HL-60 (cell line): ENCODE data around the gene HSD17B1.

Source experiments
- CTCF ChIP-seq: IDR thresholded peaks from one replicate; pipeline ENCODE4 v1.5.1; 2011; ENCODE audit warnings: low read length, control low read depth, inconsistent platforms; ENCODE audit not compliant: insufficient read depth
- GABPA ChIP-seq: IDR thresholded peaks from 2 replicates; pipeline ENCODE4 v1.6.1; 2012; ENCODE audit warnings: low read depth
- POLR2AphosphoS5 ChIP-seq: IDR thresholded peaks from 2 replicates; pipeline ENCODE4 v1.6.1; 2012; ENCODE audit warnings: low read depth
- SPI1 ChIP-seq: IDR thresholded peaks from 2 replicates; pipeline ENCODE4 v1.6.1; 2012; ENCODE audit warnings: low read depth, mild to moderate bottlenecking, borderline replicate concordance

DNA sequence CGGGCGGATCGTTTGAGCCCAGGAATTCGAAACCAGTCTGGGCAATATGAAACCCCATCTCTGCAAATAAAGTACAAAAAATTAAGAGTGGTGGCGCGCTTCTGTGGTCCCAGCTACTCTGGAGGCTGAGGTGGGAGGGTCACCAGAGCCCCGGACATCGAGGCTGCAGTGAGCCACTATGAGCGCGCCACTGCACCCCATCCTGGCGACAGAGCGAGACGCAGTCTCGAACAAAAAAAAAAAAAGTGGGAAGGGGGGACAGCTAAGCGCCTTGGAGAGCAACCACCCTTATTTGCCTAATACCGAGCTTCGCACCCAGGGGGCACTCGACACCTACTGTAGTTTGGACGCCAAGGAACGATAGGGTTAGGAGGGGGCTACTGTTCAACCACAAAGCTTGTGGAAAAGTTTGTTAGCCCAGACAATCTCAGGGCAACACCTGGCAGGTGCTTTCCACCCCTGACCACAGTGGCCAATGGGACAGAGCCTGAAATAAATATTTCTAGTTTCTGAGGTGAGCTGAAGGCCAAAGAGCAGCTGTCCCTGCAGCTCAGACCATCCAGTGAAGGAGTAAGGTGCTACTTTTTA is 25.7 kb downstream of the HSD17B1 start:
- peak; percentile 74 for TF ChIP-seq CTCF
- TF ChIP-seq GABPA = no peak
- no peak for TF ChIP-seq POLR2AphosphoS5
- no peak for TF ChIP-seq SPI1
